Fibroblast of upper back skin (primary cell): ENCODE results near the gene STARD5.
A peak's percentile ranks its signal among the peaks of the same experiment; 100 is the strongest.

ENCODE experiments used
- DNase-seq: peaks from one replicate; pipeline ENCODE4 v3.0.0-alpha.2; 2013

The STARD5 gene

DNA sequence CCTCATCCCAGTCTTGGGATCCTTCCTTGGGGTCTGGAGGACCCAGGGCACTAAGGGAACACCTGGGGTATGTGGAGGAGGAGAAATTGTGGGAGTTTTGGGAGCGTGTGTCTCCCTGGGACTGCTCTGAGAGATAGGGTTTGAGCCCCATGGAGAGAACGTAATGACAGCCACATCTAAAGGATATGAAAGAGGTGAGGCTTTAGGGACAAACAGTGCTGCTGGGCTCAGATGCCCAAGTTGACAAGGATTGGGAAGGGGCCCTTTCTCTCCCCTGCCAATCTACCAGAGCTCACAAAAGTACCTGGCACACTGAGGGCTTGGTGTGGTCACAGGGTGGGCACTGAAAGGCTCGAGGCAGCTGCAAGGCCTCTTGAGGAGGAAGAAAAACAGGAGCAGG, 13.3 kb upstream of the STARD5 start:
- DNase-seq: no peak

GRCh38 chr15:81336568-81336967, 12.6 kb upstream of the STARD5 start:
- peak; percentile 56 for DNase-seq

- no peak for DNase-seq
Observed at GRCh38 chr15:81335631-81336030, 11.7 kb upstream of the STARD5 start.

- DNase-seq: no peak
Observed at GRCh38 chr15:81334768-81335435, 11.0 kb upstream of the STARD5 start.

DNA sequence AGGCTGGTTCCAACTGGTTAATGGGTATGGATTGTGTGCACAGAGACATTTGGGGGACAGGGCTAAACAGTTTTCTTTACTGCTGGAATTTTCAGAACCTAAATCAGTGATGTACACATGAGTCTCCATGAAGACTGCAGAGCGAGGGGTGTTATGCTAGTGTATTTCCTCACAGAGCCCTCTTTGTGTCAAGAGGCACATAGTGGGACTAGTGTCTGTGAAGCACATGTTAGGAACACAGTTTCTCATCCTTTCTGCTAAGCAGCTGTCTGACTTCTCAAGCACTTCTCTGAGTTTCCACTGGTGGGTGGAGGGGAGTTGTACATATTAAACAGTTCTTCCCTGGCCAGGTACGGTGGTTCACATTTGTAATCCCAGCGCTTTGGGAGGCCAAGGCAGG, 9.4 kb upstream of the STARD5 start:
- no peak for DNase-seq

DNA sequence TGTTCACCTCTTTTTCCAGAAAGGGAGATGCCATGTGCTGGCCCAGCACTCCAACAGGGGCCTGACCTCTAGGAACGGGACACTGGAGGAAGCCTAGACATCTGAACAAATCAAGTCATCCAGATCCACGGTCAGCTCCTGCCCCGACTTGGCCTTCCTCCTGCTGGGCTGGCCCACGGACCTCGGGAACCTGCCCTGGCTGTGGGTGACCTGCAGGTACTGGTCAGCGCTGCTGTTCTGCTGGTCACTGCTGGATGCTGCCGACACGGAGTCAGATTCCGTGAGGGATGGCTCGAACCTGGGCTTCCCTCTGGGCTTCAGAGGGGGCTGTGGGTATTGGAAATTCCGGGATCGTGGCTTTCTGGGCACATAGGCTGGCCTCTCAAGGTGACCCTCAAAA, 8.4 kb upstream of the STARD5 start:
- DNase-seq: no peak

GRCh38 chr15:81331600-81331999, 7.7 kb upstream of the STARD5 start:
- no peak for DNase-seq

GRCh38 chr15:81331141-81331540, 7.2 kb upstream of the STARD5 start:
- DNase-seq: peak; percentile 20

- DNase-seq: peak; percentile 12
Observed at GRCh38 chr15:81330366-81331090, 6.6 kb upstream of the STARD5 start.

GRCh38 chr15:81329446-81329845, 5.5 kb upstream of the STARD5 start:
- DNase-seq: no peak

- DNase-seq: peak; percentile 92
Observed at GRCh38 chr15:81327516-81327915, 3.6 kb upstream of the STARD5 start.

DNA sequence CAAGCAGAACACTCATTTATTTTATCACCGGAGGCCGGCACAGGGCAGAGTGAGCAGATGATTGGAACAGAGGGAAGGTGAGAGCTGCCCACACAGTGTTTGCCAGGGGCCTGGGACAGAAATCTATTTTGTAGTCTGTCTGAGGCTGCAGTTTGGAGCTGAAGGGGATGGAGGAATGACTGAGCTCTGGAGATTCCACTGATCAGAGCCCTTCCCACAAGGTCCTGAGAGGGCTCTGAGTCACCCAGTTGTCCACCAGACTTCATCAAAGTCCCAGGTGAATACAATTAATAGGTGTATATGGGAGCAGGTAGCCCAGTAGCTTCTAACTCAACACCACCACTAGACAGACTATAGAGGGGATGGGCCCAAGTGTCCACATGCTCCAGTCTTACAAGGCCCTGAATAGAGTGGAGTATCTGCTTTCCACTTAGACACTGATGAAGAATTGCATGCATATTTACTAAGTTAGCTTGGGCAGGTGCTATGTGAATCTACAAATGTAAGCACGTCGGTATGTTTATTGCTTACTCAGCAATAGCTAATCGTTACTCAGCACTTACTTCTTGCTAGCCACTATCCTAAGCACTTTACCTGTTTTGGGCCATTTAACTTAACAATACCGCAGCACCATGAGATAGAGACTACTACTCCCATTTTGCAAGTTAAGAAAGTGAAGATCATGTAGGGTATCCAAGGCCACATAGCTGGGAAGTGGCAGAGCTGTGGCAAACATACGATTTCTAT, 2.7 kb upstream of the STARD5 start:
- peak; percentile 26 for DNase-seq

DNA sequence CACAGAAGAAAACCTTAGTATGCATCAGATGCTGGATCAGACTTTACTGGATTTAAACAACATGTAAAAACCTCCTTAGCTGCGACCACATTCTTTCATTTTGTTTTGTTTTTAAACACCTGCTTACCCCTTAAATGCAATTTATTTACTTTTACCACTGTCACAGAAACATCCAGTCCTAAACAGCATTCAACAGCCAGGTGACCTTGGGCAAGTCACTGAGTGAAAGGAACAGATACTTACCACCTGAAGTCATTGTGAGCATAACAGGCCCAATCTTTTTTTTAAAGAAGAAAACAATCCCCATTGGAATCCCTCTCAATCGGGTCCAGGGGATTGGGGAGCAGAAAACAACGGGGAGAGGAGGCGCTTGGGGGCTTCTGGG, 390 bp downstream of the STARD5 start:
- DNase-seq: no peak

- DNase-seq: no peak
Observed at GRCh38 chr15:81322676-81323253, 1.2 kb downstream of the STARD5 start.

DNA sequence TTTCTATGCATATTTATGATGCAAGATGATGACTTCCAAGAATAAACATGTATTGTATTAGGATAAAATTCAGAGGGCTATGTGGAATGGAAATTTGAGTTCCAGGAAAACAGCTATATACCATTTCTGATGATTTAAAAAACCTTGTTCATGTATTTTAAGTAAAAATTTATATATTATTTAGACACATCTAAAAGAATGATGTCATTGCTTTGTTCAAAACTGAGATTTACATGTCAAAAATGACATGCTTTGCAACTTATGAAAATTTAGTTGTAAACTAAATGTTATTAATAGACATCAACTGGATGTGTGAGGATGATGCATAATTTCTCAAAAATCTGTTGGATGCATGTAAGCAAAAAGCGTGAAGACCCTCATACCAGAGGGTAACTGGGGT, 2.3 kb downstream of the STARD5 start:
- no peak for DNase-seq

DNA sequence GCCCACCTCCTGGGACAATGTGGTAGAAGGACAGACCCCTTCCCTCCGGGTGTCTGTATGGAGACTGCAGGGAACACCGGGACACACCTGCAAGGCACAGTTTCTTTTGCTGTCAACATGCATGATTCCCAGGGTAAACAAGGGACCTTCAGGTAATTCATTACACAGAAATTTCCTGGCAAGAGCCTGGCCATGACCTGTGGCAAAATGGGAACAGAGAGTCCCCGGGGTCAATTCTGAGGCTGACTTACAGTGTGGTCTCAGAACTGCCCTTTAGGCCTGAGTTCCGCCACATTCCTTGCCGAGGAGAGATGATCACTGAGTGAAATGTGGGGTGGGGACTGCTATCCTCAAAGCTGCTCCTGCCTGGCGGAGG, 6.3 kb downstream of the STARD5 start:
- no peak for DNase-seq

DNA sequence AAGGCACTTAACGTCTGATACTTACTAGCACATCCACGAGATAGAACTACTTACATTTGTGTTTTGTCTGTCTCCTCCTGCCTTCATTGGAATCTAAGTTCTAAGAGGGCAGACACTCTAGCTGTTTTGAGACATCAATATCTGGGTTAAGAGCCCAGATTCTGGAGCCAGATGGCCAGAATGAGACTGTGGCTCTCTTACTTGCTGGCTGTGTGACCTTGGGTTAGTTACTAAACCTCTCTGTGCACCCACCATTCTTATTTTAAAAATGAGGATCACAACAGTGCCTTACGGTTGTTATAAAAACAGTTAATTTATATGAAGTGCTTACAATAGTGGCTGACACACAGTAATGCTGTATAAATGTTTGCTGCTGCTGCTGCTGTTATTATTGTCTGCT, 7.7 kb downstream of the STARD5 start:
- no peak for DNase-seq

- DNase-seq: no peak
Observed at GRCh38 chr15:81315452-81316175, 8.3 kb downstream of the STARD5 start.

DNA sequence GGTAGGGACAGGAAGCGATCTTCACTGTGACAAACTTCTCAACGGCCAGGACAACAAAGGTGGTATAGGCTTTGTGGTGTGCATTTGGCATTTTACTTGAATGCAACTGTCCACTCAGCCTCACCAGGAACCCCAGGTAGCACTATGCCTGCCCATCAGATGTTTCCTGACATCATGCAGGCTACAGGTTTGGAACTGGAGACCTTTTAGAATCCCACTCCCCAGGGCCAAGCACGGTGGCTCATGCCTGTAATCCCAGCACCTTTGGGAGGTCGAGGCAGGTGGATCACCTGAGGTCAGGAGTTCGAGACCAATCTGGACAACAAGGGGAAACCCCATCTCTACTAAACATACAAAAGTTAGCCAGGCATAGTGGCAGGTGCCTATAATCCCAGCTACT, 9.6 kb downstream of the STARD5 start:
- DNase-seq: no peak

DNA sequence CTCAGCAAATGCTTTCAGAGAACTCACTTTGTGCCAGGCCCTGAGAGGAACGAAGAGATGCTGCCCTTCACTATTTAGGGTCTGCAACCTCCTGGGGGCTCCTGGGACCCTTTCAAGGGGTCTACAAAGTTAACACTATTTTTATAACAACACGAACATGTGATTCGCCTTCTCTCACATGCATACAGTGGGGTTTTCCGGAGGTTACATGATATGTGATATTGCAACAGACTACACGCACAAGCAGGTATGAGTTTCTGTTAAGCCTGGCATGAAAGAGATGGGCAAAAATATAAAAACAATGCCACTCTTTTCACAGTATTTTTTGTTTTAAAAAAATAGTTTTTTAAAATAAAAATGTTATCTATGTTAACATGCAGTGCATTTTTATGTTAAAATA, 10.3 kb downstream of the STARD5 start:
- no peak for DNase-seq

DNA sequence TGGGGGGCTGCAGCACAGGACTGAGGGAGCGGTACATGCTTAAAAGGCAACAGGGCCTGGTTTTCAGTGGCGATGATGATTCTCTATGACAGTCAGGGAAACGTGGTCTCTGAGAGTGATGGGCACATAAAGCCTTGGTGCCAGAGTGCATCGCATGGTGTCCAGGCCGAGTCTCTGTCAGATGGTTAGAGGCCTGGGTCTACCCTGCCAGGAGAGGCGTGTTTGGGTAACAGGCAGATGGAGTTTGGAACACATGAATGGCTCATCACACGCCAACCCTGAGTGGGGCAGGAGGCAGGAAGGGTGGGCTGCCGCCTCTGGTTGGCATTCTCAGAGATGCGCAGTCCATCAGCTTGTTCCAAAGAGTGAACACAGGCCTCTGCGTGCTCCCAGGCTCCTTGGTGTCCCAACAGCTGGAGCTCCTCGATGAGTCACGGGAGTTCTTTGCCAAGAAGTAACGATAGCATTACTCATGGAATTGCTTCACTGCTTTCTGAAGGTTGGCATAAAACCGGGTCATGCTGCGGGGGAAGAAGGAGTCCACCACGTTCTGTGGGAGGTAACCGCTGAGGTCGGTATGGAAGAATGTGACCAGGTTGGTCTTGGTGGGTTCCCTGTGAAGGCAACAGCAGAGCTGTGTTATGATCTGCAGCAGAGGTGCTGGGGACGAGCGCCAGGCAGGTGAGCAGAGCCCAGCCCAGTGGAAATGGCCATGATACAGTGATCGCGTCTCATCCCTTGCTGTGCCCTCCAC, 11.0 kb downstream of the STARD5 start:
- DNase-seq: peak; percentile 97

- no peak for DNase-seq
Observed at GRCh38 chr15:81311752-81312464, 12.0 kb downstream of the STARD5 start.
